Mesothelial cell of epicardium (in vitro differentiated cells): Measurements from ENCODE around the gene POMGNT1. TPM values are rescaled to one million over a fixed set of nuclear protein-coding genes. Genes with fewer than 3 reads are reported as not detected.

Experiments used
- DNase-seq, 2 experiments: peaks; one replicate each; pipeline ENCODE4 v3.0.0; 2021; ENCODE audit warnings: low spot score in 2 of 2; ENCODE audit not compliant: unreplicated experiment in 2 of 2
- H3K27ac Mint-ChIP-seq: 2 replicates; pipeline ENCODE4 v1.8.0; 2021; ENCODE audit warnings: mixed read lengths
- H3K27me3 Mint-ChIP-seq: 2 replicates; pipeline ENCODE4 v1.8.0; 2021; ENCODE audit warnings: low read depth, mixed read lengths
- H3K36me3 Mint-ChIP-seq: 2 replicates; pipeline ENCODE4 v1.8.0; 2021; ENCODE audit warnings: mixed read lengths
- H3K4me1 Mint-ChIP-seq: 2 replicates; pipeline ENCODE4 v1.8.0; 2021; ENCODE audit warnings: mixed read lengths
- H3K4me3 Mint-ChIP-seq: 2 replicates; pipeline ENCODE4 v1.8.0; 2021; ENCODE audit warnings: mild to moderate bottlenecking, moderate library complexity, mixed read lengths
- H3K9me3 Mint-ChIP-seq: 2 replicates; pipeline ENCODE4 v1.8.0; 2021; ENCODE audit warnings: mixed read lengths
- total RNA-seq: library from RNA; stranded (reverse); gene quantifications from 3 replicates; pipeline ENCODE4 v1.2.1, GENCODE V29; 2021
- TF ChIP-seq, protein P1 (sequence below): fragments of 200-600 bp; sonication (generic); IDR thresholded peaks from one replicate; pipeline ENCODE4 v1.5.0; 2021; ENCODE audit warnings: antibody characterized with exemption; ENCODE audit not compliant: unreplicated experiment

Gene POMGNT1
- total RNA-seq, 1 donor from 2014 or later = 87.1 TPM

DNA sequence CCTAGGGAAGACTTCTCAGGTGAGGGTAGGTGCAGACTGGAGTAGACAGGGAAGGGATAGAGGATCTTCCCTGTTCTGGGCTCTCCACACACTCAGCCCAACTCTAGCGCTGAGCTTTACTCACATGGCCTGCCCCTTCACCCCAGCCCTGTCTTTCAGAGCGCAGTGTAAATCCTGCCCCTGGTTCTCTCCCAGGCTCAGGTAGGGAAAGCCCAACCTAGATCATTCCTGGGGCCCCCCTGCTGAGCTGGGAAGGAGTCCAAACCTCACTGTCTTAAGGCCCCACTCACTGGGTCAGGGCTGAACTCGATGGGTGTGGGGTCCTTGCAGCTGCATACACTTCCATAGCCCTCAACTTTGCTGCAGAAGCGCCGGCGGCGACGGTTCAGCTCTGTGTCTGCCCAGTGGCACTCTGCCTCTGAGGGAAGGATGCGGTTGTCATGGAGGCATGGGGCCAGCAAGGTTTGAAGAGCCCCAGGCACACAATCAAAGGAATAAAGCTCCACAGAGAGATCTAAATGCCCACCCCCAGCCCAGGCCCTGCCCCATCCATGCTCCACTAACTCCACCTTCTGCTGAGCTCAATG is 4.2 kb downstream of the POMGNT1 start:
- no peak overlapping the region for H3K4me3 Mint-ChIP-seq
- no peak overlapping the region for H3K27ac Mint-ChIP-seq
- no peaks in the 10 kb centered on the region for H3K27me3 Mint-ChIP-seq
- H3K9me3 Mint-ChIP-seq = no peaks in the 10 kb centered on the region
- DNase-seq = no peak
- H3K4me1 Mint-ChIP-seq = peaks cover 9% of the 10 kb centered on the region
- peaks cover 17% of the 10 kb centered on the region for H3K36me3 Mint-ChIP-seq
- TF ChIP-seq, protein P1, sequence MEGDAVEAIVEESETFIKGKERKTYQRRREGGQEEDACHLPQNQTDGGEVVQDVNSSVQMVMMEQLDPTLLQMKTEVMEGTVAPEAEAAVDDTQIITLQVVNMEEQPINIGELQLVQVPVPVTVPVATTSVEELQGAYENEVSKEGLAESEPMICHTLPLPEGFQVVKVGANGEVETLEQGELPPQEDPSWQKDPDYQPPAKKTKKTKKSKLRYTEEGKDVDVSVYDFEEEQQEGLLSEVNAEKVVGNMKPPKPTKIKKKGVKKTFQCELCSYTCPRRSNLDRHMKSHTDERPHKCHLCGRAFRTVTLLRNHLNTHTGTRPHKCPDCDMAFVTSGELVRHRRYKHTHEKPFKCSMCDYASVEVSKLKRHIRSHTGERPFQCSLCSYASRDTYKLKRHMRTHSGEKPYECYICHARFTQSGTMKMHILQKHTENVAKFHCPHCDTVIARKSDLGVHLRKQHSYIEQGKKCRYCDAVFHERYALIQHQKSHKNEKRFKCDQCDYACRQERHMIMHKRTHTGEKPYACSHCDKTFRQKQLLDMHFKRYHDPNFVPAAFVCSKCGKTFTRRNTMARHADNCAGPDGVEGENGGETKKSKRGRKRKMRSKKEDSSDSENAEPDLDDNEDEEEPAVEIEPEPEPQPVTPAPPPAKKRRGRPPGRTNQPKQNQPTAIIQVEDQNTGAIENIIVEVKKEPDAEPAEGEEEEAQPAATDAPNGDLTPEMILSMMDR = no peak

GRCh38 chr1:46193285-46193684 is 4.9 kb downstream of the POMGNT1 start:
- Mint-ChIP-seq H3K27ac (no peak overlapping the region), H3K27me3 (no peaks in the 10 kb centered on the region), H3K9me3 (no peaks in the 10 kb centered on the region), H3K36me3 (peaks cover 19% of the 10 kb centered on the region), H3K4me3 (no peak overlapping the region), H3K4me1 (peaks cover 6% of the 10 kb centered on the region)
- no peak for DNase-seq
- TF ChIP-seq, protein P1 = no peak

GRCh38 chr1:46192171-46192570 is 6.1 kb downstream of the POMGNT1 start:
- Mint-ChIP-seq H3K27me3 (no peaks in the 10 kb centered on the region), H3K27ac (no peak overlapping the region), H3K4me1 (peaks cover 2% of the 10 kb centered on the region), H3K9me3 (no peaks in the 10 kb centered on the region), H3K36me3 (peaks cover 24% of the 10 kb centered on the region), H3K4me3 (no peak overlapping the region)
- no peak for DNase-seq
- TF ChIP-seq, protein P1 = no peak

DNA sequence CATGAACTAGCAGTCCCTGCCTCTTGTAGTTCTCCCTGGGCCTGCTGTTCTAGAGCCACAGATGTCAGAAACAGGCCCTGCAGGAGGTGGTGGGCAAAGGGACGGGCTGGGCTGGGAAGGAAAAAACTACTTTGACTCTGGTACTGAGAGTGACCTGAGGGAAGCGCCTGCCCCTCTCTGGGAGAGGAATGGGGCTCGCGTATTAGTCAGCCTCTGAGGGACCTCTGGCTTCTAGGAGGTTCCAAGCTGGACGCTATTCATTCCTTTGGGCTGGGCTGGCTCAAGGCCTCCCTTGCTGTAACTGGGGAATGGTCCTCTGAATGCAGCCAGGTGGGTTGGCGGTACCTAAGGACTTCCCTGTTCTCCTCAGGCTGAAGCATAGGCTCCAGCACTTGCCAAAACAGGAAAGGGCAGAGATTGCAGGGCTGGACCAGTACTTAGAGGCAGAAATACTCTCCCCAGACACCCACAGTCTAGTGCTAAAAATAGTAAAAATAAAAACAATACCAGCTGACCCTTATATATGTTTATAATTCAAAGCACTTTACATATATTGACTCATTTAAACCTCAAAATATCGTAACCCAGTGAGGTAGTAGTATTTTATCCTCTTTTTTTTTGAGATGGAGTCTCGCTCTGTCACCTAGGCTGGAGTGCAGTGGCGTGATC is 7.1 kb downstream of the POMGNT1 start:
- TF ChIP-seq, protein P1 = no peak
- Mint-ChIP-seq H3K27ac (no peak overlapping the region), H3K4me3 (no peak overlapping the region), H3K27me3 (no peaks in the 10 kb centered on the region), H3K9me3 (no peaks in the 10 kb centered on the region), H3K4me1 (no peaks in the 10 kb centered on the region), H3K36me3 (peaks cover 23% of the 10 kb centered on the region)
- DNase-seq = no peak

DNA sequence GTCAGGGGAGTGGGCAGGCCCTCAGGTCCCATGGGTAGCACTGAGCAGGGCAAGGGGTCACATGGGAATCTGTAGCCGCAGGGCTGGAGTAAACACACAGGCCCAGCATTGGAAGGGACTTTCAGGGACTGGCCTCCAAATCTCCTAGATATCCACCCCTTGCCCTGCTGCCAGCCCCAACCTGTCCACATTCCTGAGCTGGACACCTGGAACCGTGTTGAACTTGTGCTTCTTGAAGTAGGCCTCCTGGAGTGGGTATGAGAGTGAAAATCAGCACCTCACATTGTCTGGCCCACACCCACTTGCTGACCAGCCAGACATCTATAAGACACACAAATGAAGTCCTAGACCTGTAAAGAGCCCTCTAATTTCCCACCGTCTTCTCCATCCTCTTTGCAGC is 7.7 kb downstream of the POMGNT1 start:
- H3K27ac Mint-ChIP-seq = no peak overlapping the region
- no peaks in the 10 kb centered on the region for H3K9me3 Mint-ChIP-seq
- H3K4me1 Mint-ChIP-seq = no peaks in the 10 kb centered on the region
- TF ChIP-seq, protein P1 = no peak
- H3K36me3 Mint-ChIP-seq = peaks cover 23% of the 10 kb centered on the region
- no peak overlapping the region for H3K4me3 Mint-ChIP-seq
- no peaks in the 10 kb centered on the region for H3K27me3 Mint-ChIP-seq
- no peak for DNase-seq
